GM13976 (cell line): ENCODE measurements around the gene ANKRD13A.

Experiments used
- DNase-seq: peaks from one replicate; pipeline ENCODE4 v3.0.0; 2012; ENCODE audit warnings: low spot score
- CTCF ChIP-seq: IDR thresholded peaks from 2 replicates; pipeline ENCODE4 v1.5.1; 2012; ENCODE audit warnings: borderline replicate concordance, mild to moderate bottlenecking; ENCODE audit not compliant: insufficient read depth; ENCODE audit errors: extremely low read depth, missing control alignments, control extremely low read depth
- in situ Hi-C: fragments of 300-500 bp; cut with MboI; formaldehyde crosslinking; loops from one replicate; pipeline ENCODE4 v1.12.0; 2022; ENCODE audit warnings: low sequenced_read_pairs, mixed read lengths, inconsistent platforms; ENCODE audit not compliant: unreplicated experiment

The ANKRD13A gene

GRCh38 chr12:110024051-110024450 is 24.8 kb downstream of the ANKRD13A start:
- in situ Hi-C loops, result no loop called here
- DNase-seq, result no peak
- TF ChIP-seq CTCF, result no peak

- DNase-seq, result no peak
- TF ChIP-seq CTCF, result no peak
- in situ Hi-C loops, result no loop called here
Observed at GRCh38 chr12:110028323-110028722, 29.1 kb downstream of the ANKRD13A start.

GRCh38 chr12:110029290-110029815 is 30.1 kb downstream of the ANKRD13A start:
- DNase-seq, result no peak
- TF ChIP-seq CTCF, result no peak
- in situ Hi-C loops, result no loop called here

GRCh38 chr12:110033888-110034287 is 34.7 kb downstream of the ANKRD13A start:
- in situ Hi-C loops, result no loop called here
- no peak for TF ChIP-seq CTCF
- DNase-seq, result no peak

GRCh38 chr12:110035534-110036104 is 36.4 kb downstream of the ANKRD13A start:
- in situ Hi-C loops, result no loop called here
- TF ChIP-seq CTCF, result no peak
- DNase-seq, result no peak

GRCh38 chr12:110037315-110037714 is 38.1 kb downstream of the ANKRD13A start:
- TF ChIP-seq CTCF, result no peak
- in situ Hi-C loops, result no loop called here

More at GRCh38 chr12:110037315-110037714, 38.1 kb downstream of the ANKRD13A start:
- DNase-seq, result no peak
